Liver (tissue), 9 donors: Measurements from ENCODE around the gene CLIP2. TPM values are rescaled to one million over a fixed set of nuclear protein-coding genes. Genes with fewer than 3 reads are reported as not detected.
A peak's percentile ranks its signal among the peaks of the same experiment; 100 is the strongest.

Experiments used
- DNase-seq: peaks from one replicate; pipeline ENCODE4 v3.0.0-alpha.2; 2017; ENCODE audit warnings: low spot score
- H3K27ac ChIP-seq, 2 donors: one replicate each; pipeline ENCODE4 v1.7.0; 2013; ENCODE audit warnings: inconsistent platforms in 2 of 2, low read length in 2 of 2, control low read depth in 1 of 2, low read depth in 1 of 2, mild to moderate bottlenecking in 1 of 2
- H3K27me3 ChIP-seq, 4 donors: one replicate each; pipeline versions ENCODE4 v1.6.1 to v1.7.0; 2013; ENCODE audit warnings: low read length in 3 of 4, inconsistent platforms in 1 of 4, mild to moderate bottlenecking in 1 of 4, moderate library complexity in 1 of 4; ENCODE audit not compliant: control insufficient read depth in 4 of 4, insufficient read depth in 4 of 4
- H3K36me3 ChIP-seq, 4 donors: one replicate each; pipeline versions ENCODE4 v1.6.1 to v1.7.0; 2013; ENCODE audit warnings: low read length in 3 of 4, mild to moderate bottlenecking in 3 of 4, low read depth in 1 of 4, moderate library complexity in 1 of 4; ENCODE audit not compliant: control insufficient read depth in 4 of 4, insufficient read depth in 3 of 4
- H3K4me1 ChIP-seq, 4 donors: one replicate each; pipeline versions ENCODE4 v1.6.1 to v1.7.0; 2013; ENCODE audit warnings: low read length in 3 of 4, mild to moderate bottlenecking in 3 of 4, moderate library complexity in 1 of 4; ENCODE audit not compliant: control insufficient read depth in 4 of 4, insufficient read depth in 4 of 4
- H3K4me3 ChIP-seq, 3 donors: one replicate each; pipeline versions ENCODE4 v1.6.1 to v1.7.0; 2013; ENCODE audit warnings: low read length in 3 of 3, control low read depth in 1 of 3, low read depth in 1 of 3, mild to moderate bottlenecking in 1 of 3
- H3K9ac ChIP-seq, 2 donors: one replicate each; pipeline ENCODE4 v1.7.0; 2013; ENCODE audit warnings: low read length in 2 of 2, mild to moderate bottlenecking in 2 of 2, moderate library complexity in 2 of 2, control low read depth in 1 of 2, low read depth in 1 of 2
- H3K9me3 ChIP-seq, 4 donors: one replicate each; pipeline versions ENCODE4 v1.6.1 to v1.7.0; 2013; ENCODE audit warnings: low read length in 3 of 4; ENCODE audit not compliant: control insufficient read depth in 4 of 4
- EGR1 ChIP-seq, 2 donors: IDR thresholded peaks; 2 replicates each; pipeline ENCODE4 v1.6.1; 2016 to 2018; ENCODE audit warnings: antibody characterized with exemption in 2 of 2, low read depth in 2 of 2
- FOXA1 ChIP-seq: IDR thresholded peaks from 2 replicates; pipeline ENCODE4 v1.6.1; 2016; ENCODE audit warnings: antibody characterized with exemption
- FOXA2 ChIP-seq: IDR thresholded peaks from 2 replicates; pipeline ENCODE4 v1.6.1; 2016; ENCODE audit warnings: antibody characterized with exemption
- GABPA ChIP-seq, 2 donors: IDR thresholded peaks in 1 of 2; conservative IDR thresholded peaks in 1 of 2; 2 replicates each; pipeline ENCODE4 v1.6.1; 2016; ENCODE audit warnings: antibody characterized with exemption in 2 of 2, mild to moderate bottlenecking in 1 of 2, moderate library complexity in 1 of 2
- HNF4A ChIP-seq, 2 donors: conservative IDR thresholded peaks; 2 replicates each; pipeline ENCODE4 v1.6.1; 2016; ENCODE audit warnings: antibody characterized with exemption in 2 of 2, mild to moderate bottlenecking in 2 of 2
- HNF4G ChIP-seq: IDR thresholded peaks from 2 replicates; pipeline ENCODE4 v1.6.1; 2016; ENCODE audit warnings: antibody characterized with exemption
- MAX ChIP-seq: IDR thresholded peaks from 2 replicates; pipeline ENCODE4 v1.6.1; 2016; ENCODE audit warnings: antibody characterized with exemption
- NR2F2 ChIP-seq: IDR thresholded peaks from 2 replicates; pipeline ENCODE4 v1.6.1; 2016; ENCODE audit warnings: antibody characterized with exemption
- REST ChIP-seq: IDR thresholded peaks from 2 replicates; pipeline ENCODE4 v1.6.1; 2016; ENCODE audit warnings: antibody characterized with exemption, mild to moderate bottlenecking
- SP1 ChIP-seq: IDR thresholded peaks from 2 replicates; pipeline ENCODE4 v1.6.1; 2018; ENCODE audit warnings: antibody characterized with exemption, mild to moderate bottlenecking
- WGBS: extraction: QIAGEN DNeasy Blood & Tissue Kit; methylation state at CpG from one replicate; pipeline ENCODE4 v1.1.7; 2013; 5-methylcytosine and 5-hydroxymethylcytosine counted together
- polyA plus RNA-seq, 2 donors: library from polyadenylated mRNA; stranded (reverse) in 1 of 2; unstranded in 1 of 2; fragments of 200-250 nt in 1 of 2; fragments of >200 nt in 1 of 2; fragmentation: Nextera tagmentation in 1 of 2; extraction: Ambion mirVana in 1 of 2; gene quantifications; one replicate each; pipeline versions ENCODE4 v1.2.1 to v1.2.3, GENCODE V29; 2013 to 2015
- total RNA-seq, 2 donors: library from RNA; depleted of rRNA; stranded (reverse); fragments of >200 nt; gene quantifications; one replicate each; pipeline ENCODE4 v1.2.3, GENCODE V29; 2014
- TF ChIP-seq, protein P1 (sequence below): IDR thresholded peaks from 2 replicates; pipeline ENCODE4 v1.6.1; 2016; ENCODE audit warnings: antibody characterized with exemption
- donor health status: healthy.
- donor health status: healthy.
- donor health status: healthy.
- donor health status: healthy.
- donor health status: healthy.

Gene CLIP2
- total and polyA plus RNA-seq, 4 donors = 1.4 to 6.3 (median 2.5) TPM

GRCh38 chr7:74364061-74364460, 74.9 kb downstream of the CLIP2 start:
- Histone ChIP-seq H3K27me3 (no peaks in the 10 kb centered on the region), H3K36me3 (no peaks in the 10 kb centered on the region), H3K27ac (no peak overlapping the region), H3K4me1 (no peaks in the 10 kb centered on the region), H3K4me3 (no peak overlapping the region), H3K9ac (no peak overlapping the region), H3K9me3 (no peaks in the 10 kb centered on the region)
- DNase-seq = no peak
- WGBS = 83% methylated on average over 7 of the region's 7 CpGs
- TF ChIP-seq, protein P1, sequence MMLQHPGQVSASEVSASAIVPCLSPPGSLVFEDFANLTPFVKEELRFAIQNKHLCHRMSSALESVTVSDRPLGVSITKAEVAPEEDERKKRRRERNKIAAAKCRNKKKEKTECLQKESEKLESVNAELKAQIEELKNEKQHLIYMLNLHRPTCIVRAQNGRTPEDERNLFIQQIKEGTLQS = no peak
- no peak for TF ChIP-seq HNF4A (conservative IDR thresholded peaks at IDR 0.05)

DNA sequence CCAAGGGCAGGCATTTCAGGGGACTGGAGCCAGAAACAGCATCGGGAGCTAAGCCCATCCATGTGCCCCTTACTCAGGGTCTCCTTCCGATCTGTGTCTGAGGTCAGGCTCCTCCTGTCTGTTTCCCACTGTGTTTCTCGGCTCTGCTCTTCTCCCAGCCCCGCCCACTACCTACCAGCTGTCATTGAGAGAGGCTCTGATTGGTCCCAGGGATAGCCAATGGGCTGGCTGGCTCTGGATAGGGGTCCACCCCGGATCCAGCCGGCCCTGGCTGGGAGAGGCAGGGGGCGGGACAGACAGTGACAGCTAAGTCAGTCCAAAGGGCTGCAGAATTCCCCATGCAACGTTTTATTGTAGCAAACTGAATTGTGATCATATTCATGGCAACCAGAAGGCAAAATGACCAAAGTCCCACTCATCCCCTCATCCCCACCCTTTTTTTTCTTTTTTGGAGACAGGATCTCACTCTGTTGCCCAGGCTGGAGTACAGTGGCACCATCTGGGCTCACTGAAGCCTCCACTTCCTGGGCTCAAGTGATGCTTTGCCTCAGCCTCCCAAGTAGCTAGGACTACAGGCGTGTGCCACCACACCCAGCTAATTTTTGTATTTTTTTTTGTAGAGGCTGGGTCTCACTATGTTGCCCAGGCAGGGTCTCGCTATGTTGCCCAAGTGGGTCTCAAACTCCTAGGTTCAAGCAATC, 76.3 kb downstream of the CLIP2 start:
- H3K27me3 ChIP-seq = no peaks in the 10 kb centered on the region
- H3K27ac ChIP-seq = no peak overlapping the region
- H3K4me1 ChIP-seq = no peaks in the 10 kb centered on the region
- WGBS = 51% methylated on average over 10 of the region's 10 CpGs
- no peak overlapping the region for H3K9ac ChIP-seq
- H3K9me3 ChIP-seq = no peaks in the 10 kb centered on the region
- DNase-seq = peak; percentile 49
- H3K36me3 ChIP-seq = no peaks in the 10 kb centered on the region
- TF ChIP-seq GABPA (IDR thresholded peaks at IDR 0.05 in 1 of 2, conservative IDR thresholded peaks at IDR 0.05 in 1 of 2) = no peak
- no peak for TF ChIP-seq FOXA2
- peak; percentile 36 for TF ChIP-seq SP1
- TF ChIP-seq NR2F2 = no peak
- peak in 1 of 2 donors; percentile 18 for TF ChIP-seq HNF4A (conservative IDR thresholded peaks at IDR 0.05)
- no peak overlapping the region for H3K4me3 ChIP-seq

DNA sequence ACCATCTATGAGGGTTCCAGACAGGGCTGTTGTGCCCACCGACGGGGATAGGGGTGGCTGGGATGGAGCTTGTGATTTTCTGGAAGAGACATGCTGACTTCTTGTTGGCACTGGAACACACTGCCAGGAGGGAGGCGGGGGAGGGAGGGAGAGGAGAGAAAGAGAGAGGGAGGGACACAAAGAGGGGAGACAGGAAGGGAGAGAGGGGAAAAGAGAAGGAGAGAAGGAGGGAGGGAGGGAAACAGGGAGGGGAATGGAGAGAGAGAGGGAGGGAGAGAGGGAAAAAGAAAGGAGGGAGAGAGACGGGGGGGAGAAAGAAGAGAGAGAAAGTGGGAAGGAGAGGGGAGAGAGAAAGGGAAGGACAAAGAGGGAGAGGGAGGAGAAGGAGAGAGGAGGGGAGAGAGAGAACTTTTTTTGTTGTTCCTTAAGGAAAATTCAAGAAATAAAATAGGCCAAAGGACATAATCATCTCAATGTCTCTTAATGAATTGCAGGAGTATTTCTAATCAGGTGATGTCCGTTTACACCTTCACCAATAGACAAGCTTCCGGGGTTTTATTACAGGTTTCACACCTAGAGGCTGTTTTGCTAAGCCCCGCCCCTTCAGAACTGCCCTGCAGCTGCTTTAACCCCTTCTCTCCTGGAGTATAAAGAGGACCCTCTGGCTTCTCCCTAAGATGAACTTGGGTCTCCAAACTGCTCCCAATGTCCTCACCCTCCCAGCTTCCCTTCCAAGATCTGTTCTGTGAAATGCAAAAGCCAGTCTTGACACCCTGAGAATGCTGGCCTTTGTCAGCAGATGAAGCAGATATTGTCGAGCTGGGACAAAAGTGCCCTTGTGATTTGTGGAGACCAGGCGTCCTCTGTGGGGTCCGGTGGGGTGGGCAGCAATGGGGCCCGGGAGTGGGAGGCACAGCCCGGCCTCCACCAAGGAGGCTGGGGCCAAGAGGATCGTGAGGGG, 82.5 kb downstream of the CLIP2 start:
- H3K27ac ChIP-seq = no peak overlapping the region
- no peak for TF ChIP-seq MAX
- no peak for TF ChIP-seq REST
- TF ChIP-seq EGR1 (IDR thresholded peaks at IDR 0.05; ENCODE audit: low read depth in 2 of 2) = no peak
- no peak for TF ChIP-seq FOXA1
- no peak for TF ChIP-seq HNF4G
- TF ChIP-seq NR2F2 = no peak
- H3K4me3 ChIP-seq = no peak overlapping the region
- H3K36me3 ChIP-seq = no peaks in the 10 kb centered on the region
- H3K9me3 ChIP-seq = no peaks in the 10 kb centered on the region
- WGBS = 43% methylated on average over 13 of the region's 13 CpGs
- no peaks in the 10 kb centered on the region for H3K4me1 ChIP-seq
- H3K9ac ChIP-seq = no peak overlapping the region
- no peak for DNase-seq
- no peaks in the 10 kb centered on the region for H3K27me3 ChIP-seq
